Upper lobe of left lung (tissue), 6 donors: ENCODE data around the gene CFLAR. TPM values are rescaled to one million over a fixed set of nuclear protein-coding genes. Genes with fewer than 3 reads are reported as not detected.

Experiments
- ATAC-seq, 2 donors: fragments of 200-7000 bp; cut with Tn5 transposase; one replicate each; pipeline ENCODE4 v1.9.1; 2022; ENCODE audit warnings: mild to moderate bottlenecking in 2 of 2, moderate library complexity in 2 of 2; ENCODE audit not compliant: low FRiP score in 2 of 2
- DNase-seq, 2 donors: peaks; one replicate each; pipeline ENCODE4 v3.0.0-alpha.2; 2019 to 2020
- H3K27ac ChIP-seq, 4 donors: fragments of 200-600 bp; sonication (generic); one replicate each; pipeline ENCODE4 v1.5.1; 2016 to 2019
- H3K27me3 ChIP-seq, 4 donors: fragments of 200-600 bp; sonication (generic); one replicate each; pipeline ENCODE4 v1.5.1; 2017 to 2019
- H3K36me3 ChIP-seq, 4 donors: fragments of 200-600 bp; sonication (generic); one replicate each; pipeline ENCODE4 v1.5.1; 2016 to 2019
- H3K4me1 ChIP-seq, 4 donors: fragments of 200-600 bp; sonication (generic); one replicate each; pipeline ENCODE4 v1.5.1; 2018 to 2019
- H3K4me3 ChIP-seq, 4 donors: fragments of 200-600 bp; sonication (generic); one replicate each; pipeline ENCODE4 v1.5.1; 2017 to 2019; ENCODE audit warnings: mild to moderate bottlenecking in 2 of 4, moderate library complexity in 1 of 4
- H3K9me3 ChIP-seq, 4 donors: fragments of 200-600 bp; sonication (generic); one replicate each; pipeline ENCODE4 v1.5.1; 2018 to 2019
- EP300 ChIP-seq, 4 donors: sonication (generic); formaldehyde crosslinking; IDR thresholded peaks; one replicate each; pipeline ENCODE4 v1.5.1; 2017; ENCODE audit warnings: antibody characterized with exemption in 4 of 4, control low read depth in 2 of 4
- POLR2A ChIP-seq, 4 donors: fragments of 450-650 bp; IDR thresholded peaks; one replicate each; pipeline ENCODE4 v1.5.1; 2016 to 2017; ENCODE audit warnings: antibody characterized with exemption in 4 of 4, mild to moderate bottlenecking in 2 of 4
- POLR2AphosphoS5 ChIP-seq, 2 donors: sonication (generic); formaldehyde crosslinking; IDR thresholded peaks; one replicate each; pipeline ENCODE4 v1.5.1; 2017; ENCODE audit warnings: antibody characterized with exemption in 2 of 2
- WGBS, 2 donors: methylation state at CpG; one replicate each; pipeline ENCODE4 v1.1.5; 2017 to 2018; 5-methylcytosine and 5-hydroxymethylcytosine counted together
- total RNA-seq, 6 donors: library from RNA; depleted of rRNA in 4 of 6; stranded (reverse); fragments of >200 nt in 4 of 6; gene quantifications; one replicate each; pipeline versions ENCODE4 v1.1.0 to v1.2.1, GENCODE V29; 2016 to 2021
- TF ChIP-seq, protein P1 (sequence below), 6 experiments: fragments of 450-650 bp in 4 of 6; fragments of 200-600 bp in 2 of 6; sonication (generic) in 2 of 6; IDR thresholded peaks; one replicate each; pipeline ENCODE4 v1.5.1; 2016 to 2019; ENCODE audit warnings: antibody characterized with exemption in 6 of 6
- donor health status: DM: no; HTN: no; CAD: no; lungs with moderate emphysema.
- donor health status: DM: no; HTN: yes; CAD: no; lungs with severe emphysema.

CFLAR gene
- 1,000 to 10,000 TPM in 1 of 6 donors, 100 to 1,000 TPM in 5; 263 to 1,189 (median 435) TPM for total RNA-seq

GRCh38 chr2:201116115-201116958 lies at the start of gene CFLAR:
Gene CFLAR, plus strand, starts transcription at chr2:201116164. Its CDS starts 13,702 bp downstream, at chr2:201129866.
- Histone ChIP-seq H3K27ac (peak within 1 kb of the TSS; percentile 99 to 100 (median 100)), H3K9me3 (no peaks in the 10 kb centered on the region), H3K4me3 (peak within 1 kb of the TSS; percentile 45 to 90 (median 70)), H3K27me3 (no peaks in the 10 kb centered on the region), H3K4me1 (peaks cover 8 to 26% (median 22%) of the 10 kb centered on the region in 4 donors), H3K36me3 (no peaks in the 10 kb centered on the region)
- ATAC-seq (peak; percentile 74 to 75), DNase-seq (peak; percentile 84 to 94)
- 0 to 1% methylated on average over 28 to 55 of the region's 75 CpGs for WGBS, 2 donors
- TF ChIP-seq, protein P1, sequence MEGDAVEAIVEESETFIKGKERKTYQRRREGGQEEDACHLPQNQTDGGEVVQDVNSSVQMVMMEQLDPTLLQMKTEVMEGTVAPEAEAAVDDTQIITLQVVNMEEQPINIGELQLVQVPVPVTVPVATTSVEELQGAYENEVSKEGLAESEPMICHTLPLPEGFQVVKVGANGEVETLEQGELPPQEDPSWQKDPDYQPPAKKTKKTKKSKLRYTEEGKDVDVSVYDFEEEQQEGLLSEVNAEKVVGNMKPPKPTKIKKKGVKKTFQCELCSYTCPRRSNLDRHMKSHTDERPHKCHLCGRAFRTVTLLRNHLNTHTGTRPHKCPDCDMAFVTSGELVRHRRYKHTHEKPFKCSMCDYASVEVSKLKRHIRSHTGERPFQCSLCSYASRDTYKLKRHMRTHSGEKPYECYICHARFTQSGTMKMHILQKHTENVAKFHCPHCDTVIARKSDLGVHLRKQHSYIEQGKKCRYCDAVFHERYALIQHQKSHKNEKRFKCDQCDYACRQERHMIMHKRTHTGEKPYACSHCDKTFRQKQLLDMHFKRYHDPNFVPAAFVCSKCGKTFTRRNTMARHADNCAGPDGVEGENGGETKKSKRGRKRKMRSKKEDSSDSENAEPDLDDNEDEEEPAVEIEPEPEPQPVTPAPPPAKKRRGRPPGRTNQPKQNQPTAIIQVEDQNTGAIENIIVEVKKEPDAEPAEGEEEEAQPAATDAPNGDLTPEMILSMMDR (IDR thresholded peaks at IDR 0.05): peak in 2 of 6 experiments; percentile 11 to 23
- TF ChIP-seq POLR2A (IDR thresholded peaks at IDR 0.05) (peak; percentile 33 to 87 (median 64)), POLR2AphosphoS5 (IDR thresholded peaks at IDR 0.05) (peak; percentile 73 to 76), EP300 (IDR thresholded peaks at IDR 0.05) (peak in 3 of 4 donors; percentile 46 to 87 (median 64))

- no peaks in the 10 kb centered on the region for H3K27me3 ChIP-seq
- DNase-seq (peak in 1 of 2 donors; percentile 84), ATAC-seq (peak; percentile 34 to 62)
- WGBS, 2 donors: 1 to 2% methylated on average over 18 to 21 of the region's 21 CpGs
- TF ChIP-seq POLR2A (IDR thresholded peaks at IDR 0.05) (no peak), EP300 (IDR thresholded peaks at IDR 0.05) (no peak), POLR2AphosphoS5 (IDR thresholded peaks at IDR 0.05) (no peak)
- TF ChIP-seq, protein P1 (IDR thresholded peaks at IDR 0.05): no peak
- H3K36me3 ChIP-seq: no peaks in the 10 kb centered on the region
- peaks cover 33 to 53% (median 48%) of the 10 kb centered on the region in 4 donors for H3K4me1 ChIP-seq
- no peaks in the 10 kb centered on the region for H3K9me3 ChIP-seq
- H3K4me3 ChIP-seq: peak overlapping the region; percentile 74 to 97 (median 90)
- H3K27ac ChIP-seq: peak overlapping the region; percentile 90 to 96 (median 92)
Observed at GRCh38 chr2:201070948-201071478, 45.0 kb upstream of the CFLAR start.

- Histone ChIP-seq H3K4me3 (peak within 1 kb of the TSS; percentile 74 to 97 (median 90)), H3K27me3 (no peaks in the 10 kb centered on the region), H3K9me3 (no peaks in the 10 kb centered on the region), H3K4me1 (peaks cover 33 to 49% (median 47%) of the 10 kb centered on the region in 4 donors), H3K27ac (peak within 1 kb of the TSS; percentile 90 to 96 (median 92)), H3K36me3 (no peaks in the 10 kb centered on the region)
- TF ChIP-seq, protein P1 (IDR thresholded peaks at IDR 0.05): peak in 5 of 6 experiments; percentile 23 to 59 (median 54)
- TF ChIP-seq EP300 (IDR thresholded peaks at IDR 0.05): no peak
- TF ChIP-seq POLR2AphosphoS5 (IDR thresholded peaks at IDR 0.05): peak; percentile 81 to 91
- TF ChIP-seq POLR2A (IDR thresholded peaks at IDR 0.05): peak in 3 of 4 donors; percentile 53 to 87 (median 55)
- ATAC-seq: peak; percentile 100
- peak; percentile 92 to 93 for DNase-seq
- 0 to 2% methylated on average over 32 of the region's 34 CpGs for WGBS, 2 donors
Observed at GRCh38 chr2:201071479-201072200, 44.3 kb upstream of the CFLAR start, which contains the start of the genes HYCC2 and NDUFB3. Gene HYCC2, minus strand, starts transcription at chr2:201071671. Its CDS starts 47,662 bp downstream, at chr2:201024009. Gene NDUFB3, plus strand, starts transcription at chr2:201072001. Its CDS starts 6,882 bp downstream, at chr2:201078883.

DNA sequence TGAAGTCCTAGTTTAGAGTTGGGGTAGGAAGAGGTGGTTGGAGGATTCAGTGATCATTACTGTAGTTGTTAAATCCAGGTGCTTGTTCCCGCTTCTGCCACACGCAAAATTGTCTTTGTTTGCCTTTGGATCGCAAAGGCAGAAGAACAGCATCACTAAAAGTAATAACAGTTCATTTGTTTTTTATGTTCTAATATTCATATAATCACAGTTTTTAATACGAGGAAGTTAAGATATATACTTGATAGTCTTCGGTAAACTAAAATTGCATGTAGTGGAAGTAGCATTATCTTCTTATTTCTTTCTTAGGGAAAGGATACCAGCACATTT lies 43.8 kb upstream of the CFLAR start:
- peaks cover 33 to 49% (median 46%) of the 10 kb centered on the region in 4 donors for H3K4me1 ChIP-seq
- H3K4me3 ChIP-seq: peak overlapping the region; percentile 74 to 97 (median 90)
- no peaks in the 10 kb centered on the region for H3K9me3 ChIP-seq
- TF ChIP-seq POLR2AphosphoS5 (IDR thresholded peaks at IDR 0.05): no peak
- TF ChIP-seq, protein P1 (IDR thresholded peaks at IDR 0.05): no peak
- TF ChIP-seq POLR2A (IDR thresholded peaks at IDR 0.05): no peak
- TF ChIP-seq EP300 (IDR thresholded peaks at IDR 0.05): no peak
- 2 to 3% methylated on average over 5 of the region's 5 CpGs for WGBS, 2 donors
- no peaks in the 10 kb centered on the region for H3K36me3 ChIP-seq
- peak overlapping the region; percentile 90 to 96 (median 92) for H3K27ac ChIP-seq
- DNase-seq (no peak), ATAC-seq (no peak)
- H3K27me3 ChIP-seq: no peaks in the 10 kb centered on the region
